GM18498 (cell line): ENCODE measurements around the gene NFATC2IP.
"Not testable (repeated sequence)": the region's sequence is repeated elsewhere in the genome, so short reads cannot be mapped to it uniquely, and the experiment has no call there.

Source experiments
- ATAC-seq: cut with Tn5 transposase; IDR thresholded peaks from one replicate; pipeline ENCODE4 v1.9.1; 2021; ENCODE audit warnings: mild to moderate bottlenecking, moderate library complexity; ENCODE audit not compliant: unreplicated experiment

The NFATC2IP gene

DNA sequence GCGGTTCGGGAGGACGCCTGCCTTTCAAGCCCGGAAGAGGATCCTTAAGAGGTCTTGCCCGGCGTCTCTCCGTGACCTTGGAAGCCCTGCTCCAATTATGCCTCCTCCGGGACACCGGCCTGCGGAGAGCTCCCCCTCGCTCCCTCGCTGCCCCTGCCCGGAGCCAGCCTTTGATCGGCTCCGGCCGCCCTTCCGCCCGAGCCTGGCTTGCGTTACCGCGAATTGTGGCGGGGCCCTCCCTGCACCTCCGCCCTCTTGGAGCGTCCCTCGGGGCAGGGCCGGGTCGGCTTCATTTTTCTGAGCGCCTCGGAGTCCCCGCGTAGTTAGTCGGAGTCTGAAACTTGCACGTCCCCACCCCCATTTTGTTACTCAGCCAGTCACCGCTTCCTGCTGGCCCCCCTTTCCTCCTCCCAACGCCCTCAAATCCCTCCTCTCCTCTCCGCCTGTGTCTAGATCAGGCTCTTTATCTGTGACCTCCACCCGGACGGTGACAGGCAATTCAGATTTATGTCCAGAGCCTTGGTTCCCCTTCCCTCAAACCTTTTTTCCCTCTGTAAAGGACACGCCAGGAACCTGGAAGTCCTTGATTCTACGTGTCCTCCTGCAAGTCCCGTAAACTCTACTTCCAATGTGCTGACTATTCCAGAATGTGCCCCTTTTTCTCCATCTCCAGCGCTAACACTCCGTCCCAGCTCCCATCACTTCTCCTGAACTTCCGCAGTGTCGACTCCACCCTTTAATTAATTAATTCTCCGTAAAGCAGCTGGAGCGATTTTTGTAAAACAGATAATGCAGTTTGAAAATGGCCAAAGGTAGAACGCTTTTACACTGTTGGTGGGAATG, 25.1 kb upstream of the NFATC2IP start:
- ATAC-seq, result peak; percentile 30

DNA sequence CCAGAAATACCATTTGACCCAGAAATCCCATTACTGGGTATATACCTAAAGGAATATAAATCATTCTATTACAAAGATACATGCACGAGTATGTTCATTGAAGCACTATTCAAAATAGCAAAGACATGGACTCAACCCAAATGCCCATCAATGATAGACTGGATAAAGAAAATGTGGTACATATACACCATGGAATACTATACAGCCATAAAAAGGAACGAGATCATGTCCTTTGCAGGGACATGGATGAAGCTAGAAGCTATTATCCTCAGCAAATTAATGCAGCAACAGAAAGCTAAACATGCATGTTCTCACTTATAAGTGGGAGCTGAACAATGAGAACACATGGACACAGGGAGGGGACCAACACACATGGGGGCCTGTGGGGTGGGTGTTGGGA, 24.5 kb upstream of the NFATC2IP start:
- ATAC-seq, result not testable (repeated sequence)

DNA sequence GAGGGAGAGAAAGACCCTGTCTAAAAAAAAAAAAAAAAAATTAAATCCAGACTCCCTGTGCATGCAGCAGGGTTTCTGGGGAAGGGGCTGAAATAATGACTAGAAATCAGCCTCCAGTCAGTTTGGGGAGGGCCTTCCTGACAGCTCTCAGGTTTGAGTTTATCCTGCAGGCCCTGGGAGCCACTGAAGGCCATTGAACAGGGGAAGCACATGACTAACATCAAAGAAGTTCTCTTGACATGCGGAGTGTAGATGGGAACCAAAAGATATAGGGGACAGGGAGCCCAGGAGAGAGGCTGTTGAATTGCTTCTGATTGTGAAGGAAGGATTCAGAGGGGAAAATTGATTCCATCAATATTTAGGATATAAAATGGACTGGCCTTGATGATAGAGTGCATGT, 22.9 kb upstream of the NFATC2IP start:
- no peak for ATAC-seq

- no peak for ATAC-seq
These were observed 20.5 kb upstream of the NFATC2IP start for GRCh38 chr16:28930203-28930602.

- peak; percentile 37 for ATAC-seq
These were observed 20.1 kb upstream of the NFATC2IP start for GRCh38 chr16:28930652-28931051.

- ATAC-seq, result no peak
These were observed 18.9 kb upstream of the NFATC2IP start, which contains the start of gene CD19 for GRCh38 chr16:28931801-28932225. Gene CD19 (plus strand): TSS chr16:28931971. CDS start chr16:28932001, 30 bp downstream.

- no peak for ATAC-seq
These were observed 18.2 kb upstream of the NFATC2IP start for GRCh38 chr16:28932339-28933141.

GRCh38 chr16:28933171-28933570, 17.6 kb upstream of the NFATC2IP start:
- ATAC-seq, result no peak

GRCh38 chr16:28935346-28935745, 15.4 kb upstream of the NFATC2IP start:
- ATAC-seq, result no peak

- peak; percentile 62 for ATAC-seq
These were observed 14.6 kb upstream of the NFATC2IP start for GRCh38 chr16:28935924-28936783.

GRCh38 chr16:28936784-28937155, 14.0 kb upstream of the NFATC2IP start:
- no peak for ATAC-seq

DNA sequence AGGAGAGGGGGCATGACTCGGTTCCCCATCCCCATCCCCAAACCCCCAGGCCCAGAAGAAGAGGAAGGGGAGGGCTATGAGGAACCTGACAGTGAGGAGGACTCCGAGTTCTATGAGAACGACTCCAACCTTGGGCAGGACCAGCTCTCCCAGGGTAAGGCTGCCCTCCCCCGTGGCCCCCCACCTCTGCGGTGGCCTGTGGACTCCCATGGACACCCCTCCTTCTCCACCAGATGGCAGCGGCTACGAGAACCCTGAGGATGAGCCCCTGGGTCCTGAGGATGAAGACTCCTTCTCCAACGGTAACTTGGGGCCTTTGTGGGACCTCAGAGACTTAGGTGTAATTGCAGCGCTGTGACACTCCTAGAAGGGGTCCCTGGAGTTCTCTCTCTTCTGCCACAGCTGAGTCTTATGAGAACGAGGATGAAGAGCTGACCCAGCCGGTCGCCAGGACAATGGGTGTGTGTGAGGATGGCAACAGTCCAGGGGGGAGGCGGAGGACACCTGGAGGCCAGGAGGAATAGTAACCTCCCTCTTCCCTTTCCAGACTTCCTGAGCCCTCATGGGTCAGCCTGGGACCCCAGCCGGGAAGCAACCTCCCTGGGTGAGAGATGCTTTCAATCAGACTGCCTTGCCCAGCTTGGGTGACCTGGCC, 13.4 kb upstream of the NFATC2IP start:
- no peak for ATAC-seq

DNA sequence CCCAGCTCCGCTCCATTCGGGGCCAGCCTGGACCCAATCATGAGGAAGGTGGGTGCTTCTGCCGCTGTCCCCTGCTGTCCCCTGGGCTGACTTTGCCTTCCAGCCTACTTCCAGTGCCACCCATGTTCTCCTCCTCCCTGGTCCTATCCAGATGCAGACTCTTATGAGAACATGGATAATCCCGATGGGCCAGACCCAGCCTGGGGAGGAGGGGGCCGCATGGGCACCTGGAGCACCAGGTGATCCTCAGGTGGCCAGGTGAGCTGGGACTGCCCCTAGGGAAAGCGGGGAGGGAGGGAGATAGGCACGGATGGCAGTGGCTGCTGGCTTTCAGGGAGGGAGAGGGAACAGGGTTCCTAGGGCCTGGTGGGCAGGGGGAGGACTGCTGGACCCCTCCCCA, 12.0 kb upstream of the NFATC2IP start:
- no peak for ATAC-seq

DNA sequence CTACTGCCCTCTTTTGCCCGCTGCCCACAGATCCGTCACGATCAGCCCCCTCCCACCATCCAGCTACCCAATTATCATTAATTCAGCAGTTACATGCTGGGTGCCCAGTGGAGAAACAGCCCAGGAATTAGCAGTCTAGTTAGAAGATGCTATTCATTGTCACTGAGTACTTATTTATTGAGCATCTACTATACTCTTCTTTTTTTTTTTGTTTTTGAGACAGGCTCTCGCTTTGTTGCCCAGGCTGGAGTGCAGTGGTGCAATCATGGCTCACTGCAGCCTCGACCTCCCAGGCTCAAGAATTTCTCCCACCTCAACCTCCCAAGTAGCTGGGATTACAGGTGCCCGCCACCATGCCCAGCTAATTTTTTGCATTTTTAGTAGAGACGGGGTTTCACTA, 10.9 kb upstream of the NFATC2IP start:
- ATAC-seq, result not testable (repeated sequence)

GRCh38 chr16:28943281-28943680, 7.5 kb upstream of the NFATC2IP start:
- ATAC-seq, result no peak

DNA sequence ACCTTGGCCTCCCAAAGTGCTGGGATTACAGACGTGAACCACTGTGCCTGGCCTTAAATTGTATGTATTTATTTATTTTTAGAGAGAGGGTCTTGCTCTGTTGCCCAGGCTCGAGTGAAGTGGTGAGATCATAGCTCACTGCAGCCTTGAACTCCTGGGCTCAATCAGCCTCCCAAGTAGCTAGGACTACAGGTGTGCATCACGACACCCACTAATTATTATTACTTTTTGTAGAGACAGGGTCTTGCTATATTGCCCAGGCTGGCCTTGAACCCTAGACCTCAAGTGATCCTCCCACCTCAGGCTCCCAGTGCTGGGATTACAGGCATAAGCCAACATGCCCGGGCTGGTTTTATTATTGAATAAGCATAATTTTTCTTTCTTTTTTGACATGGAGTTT, 4.1 kb upstream of the NFATC2IP start:
- no peak for ATAC-seq

DNA sequence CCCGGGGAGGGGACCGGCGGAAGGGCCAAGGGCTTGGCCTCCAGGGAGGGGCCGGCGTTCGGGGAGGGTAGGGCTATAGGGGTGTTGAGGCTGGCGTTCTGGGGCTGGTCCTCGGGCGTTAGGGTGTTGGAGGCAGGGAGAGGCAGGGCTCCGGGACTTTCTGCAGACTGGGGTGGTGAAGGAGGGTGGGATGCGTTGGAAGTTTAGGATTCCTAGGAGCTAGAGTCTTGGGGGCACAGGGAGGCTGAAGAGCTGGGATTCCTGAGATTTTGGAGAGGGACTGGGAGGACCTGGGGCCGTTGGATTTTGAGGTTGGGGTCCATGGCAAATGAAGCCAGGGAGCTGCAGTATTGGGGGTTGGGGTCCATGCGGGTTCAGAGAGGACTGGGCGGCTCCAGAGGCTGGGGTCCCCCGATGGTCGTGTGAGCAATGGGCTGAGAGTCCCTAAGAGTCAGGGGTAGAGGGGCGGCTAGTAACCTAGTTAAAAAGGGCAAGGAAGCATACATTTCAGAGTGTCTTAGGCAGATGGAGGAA, 740 bp downstream of the NFATC2IP start:
- ATAC-seq, result no peak

- ATAC-seq, result no peak
These were observed 7.5 kb downstream of the NFATC2IP start for GRCh38 chr16:28958216-28958615.

DNA sequence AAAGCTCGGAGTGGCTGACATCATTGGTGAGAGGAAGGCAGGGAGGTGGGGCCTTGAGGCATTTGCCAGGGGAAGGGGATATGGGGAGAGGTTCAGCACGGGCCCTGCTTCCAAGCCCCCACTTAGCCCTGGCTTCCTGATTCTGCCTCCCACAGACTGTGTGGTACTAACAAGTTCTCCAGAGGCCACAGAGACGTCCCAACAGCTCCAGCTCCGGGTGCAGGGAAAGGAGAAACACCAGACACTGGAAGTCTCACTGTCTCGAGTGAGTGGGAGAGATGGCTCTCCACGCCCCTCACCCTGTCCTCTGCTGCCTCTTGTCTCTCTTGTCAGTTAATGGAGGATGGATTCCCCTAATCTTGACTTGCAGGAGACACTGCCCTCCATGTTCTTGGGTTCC, 8.1 kb downstream of the NFATC2IP start:
- no peak for ATAC-seq

DNA sequence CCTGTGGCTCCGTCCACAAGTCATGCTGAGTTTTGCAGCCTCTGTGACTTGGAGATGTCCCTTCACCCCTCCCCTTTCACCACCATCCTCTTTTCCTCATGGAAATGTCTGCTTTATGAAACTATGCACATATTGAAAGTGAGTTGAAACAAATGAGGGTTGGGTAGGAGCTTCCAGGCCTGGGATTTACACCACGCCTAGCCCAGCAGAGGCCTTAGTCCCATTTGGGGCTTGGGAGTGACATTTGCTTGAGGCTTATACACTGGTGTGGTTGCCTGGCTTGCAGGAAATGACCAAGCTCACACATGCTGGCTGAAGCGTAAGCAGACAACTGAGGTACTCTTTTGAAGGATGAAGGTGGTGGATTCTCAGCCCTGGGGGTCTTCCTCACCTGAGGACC, 13.3 kb downstream of the NFATC2IP start:
- ATAC-seq, result no peak
